ENCODE measurements around the gene EFHC2. TPM values are rescaled to one million over a fixed set of nuclear protein-coding genes. Genes with fewer than 3 reads are reported as not detected.
A peak's percentile ranks its signal among the peaks of the same experiment; 100 is the strongest.

The EFHC2 gene
- total RNA-seq, 4 donors from 2014 or later, result 5.1 to 16.1 (median 8.9) TPM

DNA sequence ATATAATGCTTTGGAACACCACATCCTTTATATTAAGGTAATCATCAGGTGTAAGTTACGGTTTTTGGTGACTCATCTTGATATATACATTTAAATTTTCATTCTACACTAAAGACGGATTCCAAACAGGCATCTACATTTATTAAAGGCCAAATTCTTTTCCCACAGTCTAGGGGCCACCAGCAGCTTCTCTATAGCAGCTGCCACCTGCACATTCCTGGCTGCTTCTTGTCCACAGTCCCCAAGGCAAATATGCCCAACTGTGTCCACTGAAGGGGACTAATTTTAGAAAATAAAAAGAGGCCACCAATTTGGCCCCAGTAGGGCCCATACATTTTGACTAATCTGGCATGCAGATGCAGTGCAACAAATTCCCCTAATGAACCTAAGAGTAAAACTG is 96.6 kb downstream of the EFHC2 start:
- DNase-seq (ENCODE audit: low spot score in 2 of 2), result no peak
- Histone ChIP-seq H3K4me3 (no peak overlapping the region), H3K9me3 (no peaks in the 10 kb centered on the region), H3K36me3 (no peaks in the 10 kb centered on the region), H3K4me1 (no peaks in the 10 kb centered on the region), H3K27ac (no peak overlapping the region), H3K27me3 (no peaks in the 10 kb centered on the region)
- WGBS, result 71% methylated on average over 2 of the region's 2 CpGs
- TF ChIP-seq POLR2A (IDR thresholded peaks at IDR 0.05), result no peak
- TF ChIP-seq EP300 (IDR thresholded peaks at IDR 0.05), result no peak
- TF ChIP-seq, protein P1, sequence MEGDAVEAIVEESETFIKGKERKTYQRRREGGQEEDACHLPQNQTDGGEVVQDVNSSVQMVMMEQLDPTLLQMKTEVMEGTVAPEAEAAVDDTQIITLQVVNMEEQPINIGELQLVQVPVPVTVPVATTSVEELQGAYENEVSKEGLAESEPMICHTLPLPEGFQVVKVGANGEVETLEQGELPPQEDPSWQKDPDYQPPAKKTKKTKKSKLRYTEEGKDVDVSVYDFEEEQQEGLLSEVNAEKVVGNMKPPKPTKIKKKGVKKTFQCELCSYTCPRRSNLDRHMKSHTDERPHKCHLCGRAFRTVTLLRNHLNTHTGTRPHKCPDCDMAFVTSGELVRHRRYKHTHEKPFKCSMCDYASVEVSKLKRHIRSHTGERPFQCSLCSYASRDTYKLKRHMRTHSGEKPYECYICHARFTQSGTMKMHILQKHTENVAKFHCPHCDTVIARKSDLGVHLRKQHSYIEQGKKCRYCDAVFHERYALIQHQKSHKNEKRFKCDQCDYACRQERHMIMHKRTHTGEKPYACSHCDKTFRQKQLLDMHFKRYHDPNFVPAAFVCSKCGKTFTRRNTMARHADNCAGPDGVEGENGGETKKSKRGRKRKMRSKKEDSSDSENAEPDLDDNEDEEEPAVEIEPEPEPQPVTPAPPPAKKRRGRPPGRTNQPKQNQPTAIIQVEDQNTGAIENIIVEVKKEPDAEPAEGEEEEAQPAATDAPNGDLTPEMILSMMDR (IDR thresholded peaks at IDR 0.05), result no peak
- TF ChIP-seq POLR2AphosphoS5 (IDR thresholded peaks at IDR 0.05), result no peak

DNA sequence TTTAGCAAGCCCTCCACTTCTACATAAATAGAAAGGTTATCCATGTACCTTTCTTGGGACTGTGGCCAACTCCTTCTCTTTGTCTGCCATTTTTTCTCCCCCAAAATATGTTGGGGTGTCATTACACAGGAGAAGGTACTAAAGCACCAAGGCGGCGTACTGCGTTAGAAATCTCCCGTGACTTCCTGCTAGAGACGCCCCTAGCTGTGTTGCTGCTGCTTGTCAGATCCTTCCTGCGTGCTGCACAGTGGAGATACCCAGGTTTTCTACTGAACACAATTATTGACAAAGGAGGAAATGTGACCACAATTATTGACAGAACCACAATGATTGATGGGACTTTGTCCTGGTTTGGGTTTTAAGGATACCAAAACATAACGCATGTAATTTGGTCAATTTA is 97.7 kb downstream of the EFHC2 start:
- DNase-seq (ENCODE audit: low spot score in 2 of 2), result no peak
- no peak overlapping the region for H3K4me3 ChIP-seq
- TF ChIP-seq, protein P1 (IDR thresholded peaks at IDR 0.05), result no peak
- TF ChIP-seq EP300 (IDR thresholded peaks at IDR 0.05) (no peak), POLR2A (IDR thresholded peaks at IDR 0.05) (no peak), POLR2AphosphoS5 (IDR thresholded peaks at IDR 0.05) (no peak)
- no peaks in the 10 kb centered on the region for H3K36me3 ChIP-seq
- WGBS, result 81% methylated on average over 7 of the region's 7 CpGs
- H3K9me3 ChIP-seq, result no peaks in the 10 kb centered on the region
- no peaks in the 10 kb centered on the region for H3K27me3 ChIP-seq
- no peak overlapping the region for H3K27ac ChIP-seq
- H3K4me1 ChIP-seq, result no peaks in the 10 kb centered on the region

DNA sequence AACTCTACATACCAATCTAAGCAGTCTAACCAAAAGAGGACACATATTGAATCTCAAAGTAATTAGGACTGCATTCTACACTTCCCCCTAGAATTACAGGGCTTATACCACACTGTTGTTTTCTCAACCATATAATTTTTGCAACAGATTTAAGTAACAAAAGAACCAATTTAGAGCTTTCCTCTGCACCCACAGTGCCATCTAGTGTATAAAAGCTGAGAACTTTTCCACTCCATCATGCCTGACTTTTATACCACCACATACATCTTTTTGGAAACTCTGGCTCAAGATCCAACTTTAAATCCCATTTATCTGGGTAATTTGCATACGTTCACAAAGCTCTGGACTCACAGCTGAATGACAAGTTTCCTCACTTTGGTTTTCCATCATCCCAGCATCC is 99.5 kb downstream of the EFHC2 start:
- H3K27me3 ChIP-seq, result no peaks in the 10 kb centered on the region
- H3K9me3 ChIP-seq, result no peaks in the 10 kb centered on the region
- H3K4me3 ChIP-seq, result no peak overlapping the region
- WGBS, result 4% methylated on average over 1 of the region's 1 CpG
- no peak for TF ChIP-seq POLR2A (IDR thresholded peaks at IDR 0.05)
- TF ChIP-seq, protein P1 (IDR thresholded peaks at IDR 0.05), result peak in 1 of 2 donors; percentile 23
- H3K36me3 ChIP-seq, result no peaks in the 10 kb centered on the region
- no peak for DNase-seq (ENCODE audit: low spot score in 2 of 2)
- no peaks in the 10 kb centered on the region for H3K4me1 ChIP-seq
- H3K27ac ChIP-seq, result no peak overlapping the region

DNA sequence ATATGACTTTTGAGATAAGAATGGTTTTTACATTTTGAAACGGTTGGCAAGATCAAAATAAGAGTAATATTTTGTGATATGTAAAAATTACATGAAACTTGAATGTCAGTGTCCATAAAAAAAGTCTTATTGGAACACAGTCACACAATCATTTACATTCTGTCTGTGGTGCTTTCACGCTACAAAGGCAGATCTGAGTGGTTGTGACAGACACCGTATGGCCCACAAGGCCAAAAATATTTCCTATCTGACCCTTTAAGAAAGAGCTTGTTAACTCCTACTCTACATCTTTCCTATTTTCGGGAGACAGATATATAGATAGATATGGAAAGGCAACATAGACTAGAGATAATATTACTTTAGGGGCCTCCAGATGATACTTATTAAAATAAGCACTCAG is 101.9 kb downstream of the EFHC2 start:
- H3K36me3 ChIP-seq, result no peaks in the 10 kb centered on the region
- no peak for TF ChIP-seq POLR2A (IDR thresholded peaks at IDR 0.05)
- TF ChIP-seq EP300 (IDR thresholded peaks at IDR 0.05), result no peak
- TF ChIP-seq, protein P1 (IDR thresholded peaks at IDR 0.05), result no peak
- TF ChIP-seq POLR2AphosphoS5 (IDR thresholded peaks at IDR 0.05), result no peak
- H3K4me3 ChIP-seq, result no peak overlapping the region
- no peaks in the 10 kb centered on the region for H3K27me3 ChIP-seq
- H3K4me1 ChIP-seq, result no peaks in the 10 kb centered on the region
- 78% methylated on average over 4 of the region's 4 CpGs for WGBS
- DNase-seq (ENCODE audit: low spot score in 2 of 2), result no peak
- no peak overlapping the region for H3K27ac ChIP-seq
- H3K9me3 ChIP-seq, result no peaks in the 10 kb centered on the region

DNA sequence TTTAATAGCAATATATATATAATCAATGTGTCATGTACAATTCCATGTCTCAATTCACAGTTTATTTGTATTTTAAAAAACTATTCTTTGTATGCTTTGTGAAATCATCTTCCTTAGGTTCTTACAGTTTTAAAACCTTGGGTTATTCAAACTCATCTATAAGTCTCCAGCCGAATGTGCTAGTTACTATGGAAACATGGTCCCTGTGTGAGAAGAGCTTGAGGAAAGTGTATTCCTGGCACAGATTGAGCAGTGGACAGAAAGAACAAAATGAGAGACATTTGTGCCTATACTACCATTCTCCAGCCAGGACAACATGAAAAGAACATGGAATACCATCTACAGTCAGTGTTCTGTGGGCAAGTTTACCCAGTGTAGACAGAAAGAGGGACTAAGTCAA is 103.4 kb downstream of the EFHC2 start:
- WGBS, result 76% methylated on average over 1 of the region's 1 CpG
- no peak for DNase-seq (ENCODE audit: low spot score in 2 of 2)
- Histone ChIP-seq H3K36me3 (no peaks in the 10 kb centered on the region), H3K4me1 (no peaks in the 10 kb centered on the region), H3K27me3 (no peaks in the 10 kb centered on the region), H3K27ac (no peak overlapping the region), H3K9me3 (no peaks in the 10 kb centered on the region), H3K4me3 (no peak overlapping the region)
- TF ChIP-seq POLR2A (IDR thresholded peaks at IDR 0.05), result no peak
- TF ChIP-seq POLR2AphosphoS5 (IDR thresholded peaks at IDR 0.05), result no peak
- TF ChIP-seq, protein P1 (IDR thresholded peaks at IDR 0.05), result no peak
- no peak for TF ChIP-seq EP300 (IDR thresholded peaks at IDR 0.05)

All from suprapubic skin (tissue), 4 donors.